ENCODE results near the gene TEX22. TPM values are rescaled to one million over a fixed set of nuclear protein-coding genes. Genes with fewer than 3 reads are reported as not detected.

The TEX22 gene
- total RNA-seq, 2 experiments from 2014 or later: 6.4 to 6.9 TPM

DNA sequence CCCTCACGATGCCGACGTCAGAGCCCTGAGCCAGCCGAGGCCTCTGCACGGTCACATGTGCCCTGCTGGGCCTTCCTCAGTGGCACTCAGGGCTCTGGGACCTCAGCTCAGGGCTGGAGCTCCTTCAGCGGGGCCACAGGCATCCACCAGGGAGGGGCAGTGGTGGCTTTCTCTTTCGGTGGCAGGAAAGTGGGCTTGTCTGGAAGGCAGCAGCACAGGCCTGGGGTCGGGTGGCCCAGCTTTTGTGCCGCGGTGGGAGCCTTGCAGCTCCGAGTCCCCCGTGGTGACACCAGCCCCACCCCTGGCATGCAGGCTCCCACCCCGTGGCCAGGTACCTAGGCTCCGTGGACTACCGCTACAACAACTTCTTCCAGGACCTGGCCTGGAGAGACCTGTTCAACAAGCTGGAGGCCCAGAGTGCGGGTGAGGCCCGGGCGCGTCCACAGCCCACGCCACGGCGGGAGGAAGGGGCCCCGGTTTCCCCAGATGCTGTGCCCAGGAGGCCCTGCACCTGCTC, 14.2 kb upstream of the TEX22 start:
- H3K9me3 Mint-ChIP-seq: no peaks in the 10 kb centered on the region
- ATAC-seq (ENCODE audit: low read depth): no peak
- no peak for DNase-seq
- H3K4me3 Mint-ChIP-seq: no peak overlapping the region
- H3K27me3 Mint-ChIP-seq: no peaks in the 10 kb centered on the region
- H3K4me1 Mint-ChIP-seq: no peaks in the 10 kb centered on the region
- POLR2A ChIA-PET: no interaction called here
- no peak overlapping the region for H3K27ac Mint-ChIP-seq
- H3K36me3 Mint-ChIP-seq: peaks cover 2% of the 10 kb centered on the region

DNA sequence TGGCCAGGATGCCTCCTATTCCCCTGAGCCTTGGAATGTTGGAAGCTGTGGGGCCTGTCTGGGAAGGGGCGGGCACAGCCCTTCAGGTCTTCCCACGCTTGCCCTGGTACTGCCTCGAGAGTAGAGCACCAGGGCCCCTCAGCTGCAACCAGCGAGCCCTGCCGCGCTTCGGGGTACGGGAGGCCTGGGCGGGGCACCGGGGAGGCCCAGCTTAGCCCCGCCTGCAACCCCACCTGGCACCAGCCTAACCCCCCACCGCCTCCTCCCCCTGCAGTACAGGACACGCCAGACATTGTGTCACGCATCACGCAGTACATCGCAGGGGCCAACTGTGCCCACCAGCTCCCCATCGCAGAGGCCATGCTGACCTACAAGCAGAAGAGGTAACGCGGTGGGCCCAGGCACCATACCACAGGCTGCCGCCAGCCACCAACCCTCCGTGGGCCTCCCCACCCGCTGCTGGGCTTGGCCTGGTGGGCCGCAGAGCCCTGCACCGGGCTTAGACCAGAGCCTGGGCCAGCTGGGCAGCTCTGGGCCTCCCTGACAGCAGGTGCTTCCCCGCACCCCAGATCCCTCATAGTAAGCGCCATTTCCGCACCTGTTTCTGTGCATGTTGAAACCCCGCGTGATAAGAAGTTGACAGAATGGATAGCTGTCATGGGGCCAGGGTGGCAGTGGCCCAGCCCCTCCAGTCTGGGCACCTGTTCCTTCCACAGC, 13.6 kb upstream of the TEX22 start:
- no peaks in the 10 kb centered on the region for H3K4me1 Mint-ChIP-seq
- H3K36me3 Mint-ChIP-seq: peaks cover 2% of the 10 kb centered on the region
- ATAC-seq (ENCODE audit: low read depth): no peak
- no peaks in the 10 kb centered on the region for H3K27me3 Mint-ChIP-seq
- no peak for DNase-seq
- H3K9me3 Mint-ChIP-seq: no peaks in the 10 kb centered on the region
- no peak overlapping the region for H3K27ac Mint-ChIP-seq
- H3K4me3 Mint-ChIP-seq: no peak overlapping the region
- POLR2A ChIA-PET: no interaction called here

DNA sequence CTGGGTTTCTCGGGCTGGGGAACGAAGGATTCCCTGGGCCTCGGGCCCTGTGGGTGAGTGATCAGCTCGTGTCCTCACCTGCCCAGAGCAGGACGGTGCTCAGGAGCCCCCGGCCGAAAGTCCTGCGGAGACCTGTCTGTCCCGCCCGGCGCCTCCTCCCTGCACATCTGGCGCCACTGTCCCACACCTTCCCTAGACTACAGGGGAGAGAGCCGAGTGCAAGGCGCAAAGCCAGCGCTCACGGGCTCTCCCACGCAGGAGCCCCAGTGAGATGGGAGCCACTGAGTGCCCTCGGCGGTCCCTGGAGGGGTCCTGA, 13.1 kb upstream of the TEX22 start:
- no peak for ATAC-seq (ENCODE audit: low read depth)

DNA sequence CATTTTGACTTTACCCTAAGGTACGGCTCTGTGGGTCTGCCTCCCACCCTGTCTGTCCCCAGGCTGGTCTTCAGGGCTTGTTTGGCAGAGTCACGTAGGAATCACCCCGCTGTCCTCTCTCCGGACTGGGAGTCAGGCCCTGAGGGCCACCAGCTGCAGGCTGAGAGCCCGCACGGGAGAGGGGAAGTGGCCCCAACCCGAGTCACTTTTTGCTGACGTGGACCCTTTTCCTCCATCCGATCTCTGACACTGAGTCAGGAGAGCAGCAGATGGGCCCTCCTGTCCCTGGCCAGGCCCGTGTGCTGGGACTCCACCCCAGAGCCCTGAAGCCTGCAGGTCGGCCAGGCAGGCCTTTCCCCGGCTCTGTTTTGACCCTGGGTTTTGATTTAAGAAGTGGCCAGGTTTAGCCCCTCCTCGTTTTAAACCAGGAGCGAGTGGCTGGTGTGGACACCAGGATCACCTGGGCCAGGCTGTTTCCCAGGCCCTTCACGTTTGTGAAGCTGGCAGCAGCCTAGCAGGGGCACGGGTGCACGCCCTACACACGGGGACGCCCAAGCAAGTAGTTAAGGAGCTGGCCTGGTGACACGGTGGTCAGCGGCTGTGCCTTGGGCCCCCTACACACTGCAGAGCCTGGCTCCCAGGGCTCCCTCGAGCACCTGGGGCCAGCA, 12.5 kb upstream of the TEX22 start:
- POLR2A ChIA-PET: no interaction called here
- peaks cover 6% of the 10 kb centered on the region for H3K4me1 Mint-ChIP-seq
- no peak overlapping the region for H3K27ac Mint-ChIP-seq
- no peak overlapping the region for H3K4me3 Mint-ChIP-seq
- no peaks in the 10 kb centered on the region for H3K27me3 Mint-ChIP-seq
- peaks cover 2% of the 10 kb centered on the region for H3K36me3 Mint-ChIP-seq
- DNase-seq (no peak), ATAC-seq (ENCODE audit: low read depth) (no peak)
- H3K9me3 Mint-ChIP-seq: no peaks in the 10 kb centered on the region

More for the DNA sequence above, 13.1 kb upstream of the TEX22 start:
- peaks cover 2% of the 10 kb centered on the region for H3K36me3 Mint-ChIP-seq
- H3K4me3 Mint-ChIP-seq: no peak overlapping the region
- no peaks in the 10 kb centered on the region for H3K27me3 Mint-ChIP-seq
- no peaks in the 10 kb centered on the region for H3K9me3 Mint-ChIP-seq
- H3K27ac Mint-ChIP-seq: no peak overlapping the region
- POLR2A ChIA-PET: no interaction called here
- H3K4me1 Mint-ChIP-seq: peaks cover 4% of the 10 kb centered on the region
- no peak for DNase-seq

DNA sequence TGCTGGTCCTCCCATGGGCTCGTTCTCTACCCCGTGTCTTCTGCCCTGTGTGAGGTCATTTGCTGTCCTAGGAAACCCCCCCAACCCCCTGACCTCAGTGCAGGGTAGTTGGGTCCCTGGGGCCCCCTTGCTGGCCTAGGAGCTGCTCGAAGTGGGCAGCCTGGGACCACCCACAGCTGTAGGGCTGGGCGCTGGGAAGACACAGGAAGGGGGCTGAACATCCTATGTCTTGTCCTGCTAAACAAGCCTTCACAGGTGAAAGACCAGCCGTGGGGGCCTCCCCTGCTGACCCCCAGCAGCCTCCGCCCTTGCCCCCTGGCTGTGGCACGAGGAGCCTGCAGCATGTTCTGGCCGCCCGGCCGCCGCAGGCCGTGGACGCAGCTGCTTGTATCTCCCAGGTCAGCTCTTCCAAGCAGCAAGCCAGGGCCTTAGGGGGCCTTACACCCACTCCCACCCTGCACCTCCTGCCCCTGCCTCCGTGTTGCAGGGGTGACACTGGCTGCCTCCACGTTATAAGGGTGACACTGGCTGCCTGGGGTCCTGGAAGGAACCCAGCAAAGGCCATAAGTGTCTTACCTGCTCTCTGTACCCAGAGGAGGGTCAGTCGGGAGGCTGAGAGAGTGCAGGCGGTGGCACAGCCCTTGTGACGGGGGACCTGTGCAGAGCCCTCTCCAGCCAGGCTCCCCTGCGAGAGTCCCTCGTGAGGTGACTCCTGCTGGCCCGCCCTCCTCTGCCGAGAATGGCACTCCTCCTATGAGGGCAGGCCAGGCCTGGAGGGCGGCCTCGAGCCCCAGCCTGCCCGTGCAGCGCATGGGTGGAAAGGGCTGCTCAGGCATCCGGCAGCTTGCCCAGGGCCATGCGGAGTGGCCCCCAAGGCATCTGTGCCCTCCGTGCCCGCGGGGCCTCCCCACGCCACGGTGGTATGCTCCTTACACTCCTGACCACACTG, 11.5 kb upstream of the TEX22 start:
- DNase-seq: no peak
- no peaks in the 10 kb centered on the region for H3K27me3 Mint-ChIP-seq
- no peak overlapping the region for H3K4me3 Mint-ChIP-seq
- H3K9me3 Mint-ChIP-seq: no peaks in the 10 kb centered on the region
- ATAC-seq (ENCODE audit: low read depth): no peak
- no peak overlapping the region for H3K27ac Mint-ChIP-seq
- POLR2A ChIA-PET: no interaction called here
- peaks cover 2% of the 10 kb centered on the region for H3K36me3 Mint-ChIP-seq
- peaks cover 6% of the 10 kb centered on the region for H3K4me1 Mint-ChIP-seq

DNA sequence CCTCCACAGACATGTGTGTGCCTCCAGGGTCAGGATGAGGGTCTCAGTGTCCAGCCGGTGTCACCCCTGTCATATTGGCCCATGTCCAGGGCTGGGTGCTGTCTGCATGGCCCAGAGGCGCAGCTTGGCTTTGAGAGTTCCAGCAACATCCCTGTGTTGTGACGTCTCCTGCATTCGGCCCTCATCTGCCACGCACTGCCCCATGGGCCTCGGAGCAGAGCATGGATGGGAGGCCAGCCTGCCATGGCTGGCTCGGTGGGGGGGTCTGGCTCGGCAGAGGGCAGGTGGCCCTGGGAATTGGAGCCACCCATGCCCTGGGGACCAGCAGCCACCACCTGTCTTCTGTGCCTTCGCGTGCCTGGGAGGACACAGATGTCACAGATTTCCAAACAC, 10.8 kb upstream of the TEX22 start:
- no peak for ATAC-seq (ENCODE audit: low read depth)
- peaks cover 6% of the 10 kb centered on the region for H3K4me1 Mint-ChIP-seq
- H3K4me3 Mint-ChIP-seq: no peak overlapping the region

DNA sequence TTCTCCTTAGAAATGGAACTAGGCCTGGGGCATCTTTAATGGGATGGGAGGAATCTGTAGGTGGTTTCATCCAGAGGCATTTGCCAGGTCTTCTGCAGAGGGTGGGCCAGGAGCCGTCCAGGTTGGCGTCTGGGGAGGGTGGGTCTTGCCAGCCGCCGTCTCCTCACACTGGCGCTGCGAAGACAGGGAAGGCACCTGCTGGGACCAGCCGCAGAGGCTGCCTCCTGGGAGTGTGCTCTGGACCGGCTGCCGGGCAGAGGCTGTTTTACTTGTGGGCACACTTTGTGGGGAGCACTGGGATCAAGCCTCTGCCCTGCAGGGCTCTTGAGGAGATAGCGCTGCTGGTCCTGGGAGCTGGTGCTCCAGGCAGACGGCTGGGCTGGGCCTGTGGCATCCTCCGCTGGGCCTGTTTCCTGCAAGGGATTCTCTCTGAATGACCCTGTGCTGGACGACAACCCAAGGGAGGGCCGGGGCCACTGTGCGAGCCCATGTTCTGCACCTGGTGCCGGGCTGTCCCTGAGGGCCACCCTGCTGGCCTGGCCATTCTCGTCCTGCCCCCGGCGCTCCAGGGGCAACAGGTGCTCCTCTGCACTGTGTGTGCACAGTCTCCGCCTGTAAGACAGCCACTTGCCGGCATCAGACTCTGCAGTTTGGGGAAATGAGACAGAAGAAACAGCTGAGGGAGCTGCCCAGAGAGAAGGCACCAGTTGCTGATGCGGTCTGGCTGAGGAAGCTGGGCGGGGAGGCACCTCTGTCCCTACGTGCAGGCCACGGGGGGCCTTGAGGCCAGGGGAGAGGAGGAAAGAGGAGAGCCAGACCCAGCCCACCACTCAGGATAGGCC, 10.0 kb upstream of the TEX22 start:
- POLR2A ChIA-PET: no interaction called here
- Mint-ChIP-seq H3K27ac (no peak overlapping the region), H3K36me3 (peaks cover 2% of the 10 kb centered on the region)

More for the DNA sequence above, 10.8 kb upstream of the TEX22 start:
- POLR2A ChIA-PET: no interaction called here
- DNase-seq: no peak
- H3K9me3 Mint-ChIP-seq: no peaks in the 10 kb centered on the region
- H3K27ac Mint-ChIP-seq: no peak overlapping the region
- no peaks in the 10 kb centered on the region for H3K27me3 Mint-ChIP-seq
- peaks cover 2% of the 10 kb centered on the region for H3K36me3 Mint-ChIP-seq

DNA sequence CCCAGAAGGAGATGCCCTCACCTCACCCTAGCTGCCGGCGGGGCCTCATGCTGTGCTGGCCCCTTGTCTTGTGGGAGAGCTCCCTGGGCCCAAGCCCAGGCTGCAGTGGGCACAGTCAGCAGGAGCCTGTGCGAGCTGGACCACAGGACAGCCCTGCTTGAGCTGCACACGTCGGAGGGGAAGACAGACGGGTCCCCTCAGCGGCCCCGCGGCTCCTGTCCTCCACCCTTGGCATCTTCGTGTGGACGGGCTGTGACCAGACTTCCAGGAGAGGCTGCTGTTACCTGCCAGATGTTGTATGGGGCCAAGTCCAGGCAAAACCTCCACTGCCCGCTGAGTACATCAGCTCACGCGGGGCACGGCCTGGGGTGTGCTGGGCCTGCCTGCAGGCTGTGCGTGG, 9.4 kb upstream of the TEX22 start:
- ATAC-seq (ENCODE audit: low read depth): no peak
- POLR2A ChIA-PET: no interaction called here
- Mint-ChIP-seq H3K4me1 (peaks cover 6% of the 10 kb centered on the region), H3K27ac (no peak overlapping the region), H3K4me3 (no peak overlapping the region), H3K36me3 (no peaks in the 10 kb centered on the region), H3K9me3 (no peaks in the 10 kb centered on the region), H3K27me3 (no peaks in the 10 kb centered on the region)
- DNase-seq: no peak

More for the DNA sequence above, 10.0 kb upstream of the TEX22 start:
- ATAC-seq (ENCODE audit: low read depth): no peak
- peaks cover 6% of the 10 kb centered on the region for H3K4me1 Mint-ChIP-seq
- H3K4me3 Mint-ChIP-seq: no peak overlapping the region
- no peaks in the 10 kb centered on the region for H3K27me3 Mint-ChIP-seq
- DNase-seq: no peak
- no peaks in the 10 kb centered on the region for H3K9me3 Mint-ChIP-seq

DNA sequence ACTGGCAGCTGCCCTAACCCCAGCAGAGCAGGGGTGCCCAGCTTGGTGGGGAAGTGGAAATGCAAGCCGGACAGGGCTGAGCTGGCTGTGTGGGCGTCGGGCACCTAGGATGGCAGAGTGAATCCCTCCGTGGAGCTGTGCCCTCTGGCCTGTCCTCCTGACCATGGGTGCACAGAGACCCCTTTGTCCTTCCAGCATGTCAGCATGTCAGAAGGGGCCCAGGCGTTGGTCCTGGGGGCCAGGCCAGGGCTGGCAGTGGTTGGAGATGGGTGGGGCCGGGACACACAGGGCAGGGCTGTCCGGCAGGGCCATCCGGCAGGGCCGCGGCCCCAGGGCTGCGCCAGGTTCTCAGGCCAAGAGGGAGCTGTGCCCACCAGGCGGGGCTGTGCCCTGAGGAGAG, 8.8 kb upstream of the TEX22 start:
- Mint-ChIP-seq H3K27ac (no peak overlapping the region), H3K9me3 (no peaks in the 10 kb centered on the region), H3K27me3 (no peaks in the 10 kb centered on the region), H3K4me3 (no peak overlapping the region), H3K4me1 (peaks cover 6% of the 10 kb centered on the region), H3K36me3 (no peaks in the 10 kb centered on the region)
- DNase-seq (no peak), ATAC-seq (ENCODE audit: low read depth) (no peak)
- POLR2A ChIA-PET: interaction anchor here (0.9 kb wide), 1 partner anchor 14 kb away, joined by 3 read pairs; no protein-coding TSS in a partner anchor

DNA sequence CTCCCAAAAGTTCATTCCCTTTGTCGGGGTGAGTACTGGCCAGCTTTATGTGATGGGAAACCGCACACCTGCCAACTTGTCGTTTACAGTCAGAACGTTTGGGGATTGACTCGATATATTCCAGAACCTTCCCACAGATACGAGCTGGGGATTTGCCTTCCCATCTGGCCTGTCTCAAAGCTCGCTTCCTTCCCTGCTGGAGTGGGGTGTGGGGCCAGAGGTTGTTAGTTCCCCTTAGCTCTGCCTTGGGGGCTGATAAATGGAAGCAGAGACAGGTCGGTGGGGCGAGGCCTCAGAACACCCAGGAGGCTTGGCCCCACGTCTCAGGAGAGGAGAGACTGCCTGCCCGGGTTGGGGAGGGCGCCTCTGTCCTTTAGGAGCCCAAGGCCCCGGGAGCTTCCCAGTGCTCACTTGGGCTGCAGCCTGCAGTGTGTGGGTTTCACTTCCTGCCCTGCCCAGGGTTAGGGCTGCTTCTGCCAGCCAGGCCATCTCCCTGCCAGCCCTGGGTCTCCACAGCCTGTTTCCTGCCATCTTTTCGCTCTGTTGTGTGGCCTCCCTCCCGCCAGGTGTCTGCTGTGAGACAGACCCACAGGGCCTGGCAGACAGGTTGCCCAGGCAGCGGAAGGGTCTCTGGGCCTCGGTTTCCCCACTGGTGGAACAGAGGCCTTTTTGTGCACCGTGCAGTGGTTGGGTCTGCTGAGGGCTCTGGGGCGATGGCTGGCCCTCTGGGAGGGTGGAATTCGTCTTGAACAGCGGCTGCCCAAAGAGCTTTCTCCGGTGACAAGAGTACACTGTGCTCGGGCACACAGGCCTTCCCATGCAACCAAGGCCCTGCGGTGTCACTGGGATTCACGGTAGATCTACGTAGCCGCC, 8.1 kb upstream of the TEX22 start:
- DNase-seq (no peak), ATAC-seq (ENCODE audit: low read depth) (peak; percentile 66)
- H3K27me3 Mint-ChIP-seq: no peaks in the 10 kb centered on the region
- H3K36me3 Mint-ChIP-seq: no peaks in the 10 kb centered on the region
- H3K9me3 Mint-ChIP-seq: no peaks in the 10 kb centered on the region
- peak overlapping the region; percentile 71 for H3K27ac Mint-ChIP-seq
- H3K4me1 Mint-ChIP-seq: peaks cover 6% of the 10 kb centered on the region
- POLR2A ChIA-PET: interaction anchor here (0.9 kb wide), 1 partner anchor 14 kb away, joined by 3 read pairs; no protein-coding TSS in a partner anchor
- H3K4me3 Mint-ChIP-seq: peak overlapping the region; percentile 25

DNA sequence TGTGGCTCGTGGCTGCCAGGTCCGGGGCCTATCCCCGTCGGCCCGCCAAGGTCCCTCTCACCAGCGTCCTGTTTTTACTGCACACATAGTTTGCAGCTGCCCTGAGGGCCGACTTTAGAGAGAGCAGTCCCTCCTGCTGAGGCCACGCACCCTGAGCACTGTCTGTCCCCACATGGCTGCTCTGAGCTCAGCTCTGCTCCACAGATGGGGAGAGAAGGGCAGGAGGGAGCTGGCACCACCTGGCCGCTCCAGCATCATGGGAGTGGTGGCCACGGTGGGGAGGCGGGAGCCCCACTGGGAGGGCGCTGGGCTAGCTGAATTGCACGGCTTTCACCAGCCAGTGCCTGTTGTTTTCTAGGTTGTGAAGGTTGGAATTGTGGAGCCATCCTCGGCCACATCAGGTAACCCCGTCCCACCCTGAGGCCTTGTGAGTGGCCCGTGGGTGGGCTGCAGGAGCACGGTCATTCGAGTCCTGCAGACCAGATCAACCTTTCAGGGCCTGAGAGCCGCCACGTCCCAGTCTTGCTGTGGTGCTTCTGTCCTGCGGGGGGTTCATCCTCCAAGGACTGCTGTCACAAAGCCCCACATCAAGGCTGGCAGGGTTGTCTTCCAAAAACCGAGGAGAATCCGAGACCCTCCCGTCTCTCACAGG, 7.4 kb upstream of the TEX22 start:
- DNase-seq (no peak), ATAC-seq (ENCODE audit: low read depth) (no peak)
- H3K9me3 Mint-ChIP-seq: no peaks in the 10 kb centered on the region
- H3K4me3 Mint-ChIP-seq: no peak overlapping the region
- H3K27me3 Mint-ChIP-seq: no peaks in the 10 kb centered on the region
- POLR2A ChIA-PET: no interaction called here
- H3K4me1 Mint-ChIP-seq: peaks cover 6% of the 10 kb centered on the region
- H3K36me3 Mint-ChIP-seq: no peaks in the 10 kb centered on the region
- no peak overlapping the region for H3K27ac Mint-ChIP-seq

DNA sequence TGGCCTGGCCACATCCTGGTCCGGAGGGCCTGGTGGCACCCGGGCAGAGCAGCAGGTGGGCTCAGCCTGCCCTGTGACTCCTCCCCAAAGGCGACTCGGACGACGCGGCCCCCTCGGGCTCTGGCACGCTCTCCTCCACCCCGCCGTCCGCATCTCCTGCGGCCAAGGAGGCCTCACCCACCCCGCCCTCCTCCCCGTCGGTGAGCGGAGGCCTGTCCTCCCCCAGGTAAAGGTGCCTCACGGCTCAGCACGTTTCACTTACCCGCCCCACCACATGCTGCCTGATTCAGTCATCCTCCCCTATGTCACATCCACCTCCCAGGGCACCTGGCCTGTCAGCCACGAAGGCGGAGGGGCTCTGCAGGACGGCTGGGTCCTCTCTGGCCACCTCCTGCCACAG, 6.8 kb upstream of the TEX22 start:
- POLR2A ChIA-PET: no interaction called here
- no peak overlapping the region for H3K27ac Mint-ChIP-seq
- H3K27me3 Mint-ChIP-seq: no peaks in the 10 kb centered on the region
- no peak overlapping the region for H3K4me3 Mint-ChIP-seq
- no peaks in the 10 kb centered on the region for H3K36me3 Mint-ChIP-seq
- peaks cover 6% of the 10 kb centered on the region for H3K4me1 Mint-ChIP-seq
- ATAC-seq (ENCODE audit: low read depth) (no peak), DNase-seq (no peak)
- no peaks in the 10 kb centered on the region for H3K9me3 Mint-ChIP-seq
